ENCODE measurements around the gene ZNF391.

DNA sequence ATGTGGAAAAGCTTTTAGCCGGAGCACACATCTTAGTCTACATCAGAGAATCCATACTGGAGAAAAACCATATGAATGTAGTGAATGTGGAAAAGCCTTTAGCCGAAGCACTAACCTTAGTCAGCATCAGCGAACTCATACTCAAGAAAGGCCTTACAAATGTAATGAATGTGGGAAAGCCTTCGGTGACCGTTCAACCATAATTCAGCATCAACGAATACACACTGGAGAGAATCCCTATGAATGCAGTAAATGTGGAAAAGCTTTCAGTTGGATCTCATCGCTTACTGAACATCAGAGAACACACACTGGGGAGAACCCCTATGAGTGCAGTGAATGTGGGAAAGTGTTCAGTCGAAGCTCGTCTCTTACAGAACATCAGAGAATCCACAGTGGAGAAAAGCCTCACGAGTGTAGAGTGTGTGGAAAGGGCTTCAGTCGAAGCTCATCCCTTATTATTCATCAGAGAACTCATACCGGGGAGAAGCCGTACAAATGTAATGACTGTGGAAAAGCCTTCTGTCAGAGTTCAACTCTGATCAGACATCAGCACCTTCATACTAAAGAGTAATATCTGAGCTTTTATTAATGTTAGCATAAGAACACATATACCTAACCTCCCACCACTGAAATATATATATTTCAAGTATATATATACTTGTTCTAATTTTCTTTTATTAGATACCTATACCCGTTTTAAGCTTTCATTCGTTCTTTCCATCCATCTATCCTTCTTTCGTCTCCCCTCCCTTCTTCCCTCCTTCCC lies 12.5 kb downstream of the ZNF391 start:
- TF ChIP-seq POLR2A (IDR thresholded peaks at IDR 0.05) (no peak), POLR2AphosphoS5 (IDR thresholded peaks at IDR 0.05; ENCODE audit: insufficient read depth in 1 of 2, low read depth in 1 of 2) (no peak)
- TF ChIP-seq, protein P1, sequence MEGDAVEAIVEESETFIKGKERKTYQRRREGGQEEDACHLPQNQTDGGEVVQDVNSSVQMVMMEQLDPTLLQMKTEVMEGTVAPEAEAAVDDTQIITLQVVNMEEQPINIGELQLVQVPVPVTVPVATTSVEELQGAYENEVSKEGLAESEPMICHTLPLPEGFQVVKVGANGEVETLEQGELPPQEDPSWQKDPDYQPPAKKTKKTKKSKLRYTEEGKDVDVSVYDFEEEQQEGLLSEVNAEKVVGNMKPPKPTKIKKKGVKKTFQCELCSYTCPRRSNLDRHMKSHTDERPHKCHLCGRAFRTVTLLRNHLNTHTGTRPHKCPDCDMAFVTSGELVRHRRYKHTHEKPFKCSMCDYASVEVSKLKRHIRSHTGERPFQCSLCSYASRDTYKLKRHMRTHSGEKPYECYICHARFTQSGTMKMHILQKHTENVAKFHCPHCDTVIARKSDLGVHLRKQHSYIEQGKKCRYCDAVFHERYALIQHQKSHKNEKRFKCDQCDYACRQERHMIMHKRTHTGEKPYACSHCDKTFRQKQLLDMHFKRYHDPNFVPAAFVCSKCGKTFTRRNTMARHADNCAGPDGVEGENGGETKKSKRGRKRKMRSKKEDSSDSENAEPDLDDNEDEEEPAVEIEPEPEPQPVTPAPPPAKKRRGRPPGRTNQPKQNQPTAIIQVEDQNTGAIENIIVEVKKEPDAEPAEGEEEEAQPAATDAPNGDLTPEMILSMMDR (IDR thresholded peaks at IDR 0.05), result no peak

Data from vagina (tissue), 2 donors.